ENCODE results near the gene DDIAS. TPM values are rescaled to one million over a fixed set of nuclear protein-coding genes. Genes with fewer than 3 reads are reported as not detected.
A peak's percentile ranks its signal among the peaks of the same experiment; 100 is the strongest.

Gene DDIAS
- total and polyA plus RNA-seq, 10 of the 15 experiments (the other 5 are each of a cell fraction or from before 2014, with no cell fraction given): 6.9 to 27.8 (median 12.9) TPM

- no peaks in the 10 kb centered on the region for H3K36me3 ChIP-seq (ENCODE audit: control insufficient read depth in 2 of 2, insufficient read depth in 2 of 2, low read length in 1 of 2)
- H3K79me2 ChIP-seq (ENCODE audit: control insufficient read depth, insufficient read depth, low read length): no peaks in the 10 kb centered on the region; the same call in 1 of the 2 replicates
- BruUV-seq (replicated peaks): no TSS peak
- CTCF ChIA-PET: interaction anchor here (1.5 to 7.7 kb wide), 3 partner anchors 25 to 924 kb away, joined by 3 to 46 read pairs (median 7); no protein-coding TSS in a partner anchor
- DNase-seq (ENCODE audit: low read depth, low spot score) (no peak), ATAC-seq (no peak), FAIRE-seq (peak; percentile 75)
- POLR2A ChIA-PET: no interaction called here
- in situ Hi-C loops (cut with MboI) (no loop called here), intact Hi-C loops (cut with micrococcal nuclease; ENCODE audit: unreplicated experiment) (no loop called here)
- H3K9ac ChIP-seq (ENCODE audit: control insufficient read depth, insufficient read depth, low read length): no peak overlapping the region
- H3K27ac ChIP-seq (ENCODE audit: control insufficient read depth, insufficient read depth): no peak overlapping the region
- H4K20me1 ChIP-seq (ENCODE audit: control insufficient read depth, insufficient read depth): no peaks in the 10 kb centered on the region
- H2AFZ ChIP-seq (ENCODE audit: control insufficient read depth, low read depth, low read length): no peak overlapping the region
- TF ChIP-seq SPI1 (IDR thresholded peaks at IDR 0.05; ENCODE audit: borderline replicate concordance, insufficient read depth, low read depth, low read length) (no peak), ZNF207 (IDR thresholded peaks at IDR 0.05; ENCODE audit: borderline replicate concordance) (no peak), MAX (IDR thresholded peaks at IDR 0.05; ENCODE audit: low read depth, low read length) (no peak), KLF5 (IDR thresholded peaks at IDR 0.05; ENCODE audit: partially characterized antibody) (no peak)
- RAD21 ChIA-PET (ENCODE audit: unreplicated experiment): interaction anchor here (0.7 to 1.3 kb wide), 6 partner anchors 8 to 29 kb away, joined by 3 to 4 read pairs (median 3); partner anchors contain the start of genes DDIAS and PRCP
- H3K27me3 ChIP-seq (replicated peaks in 1 of 2; ENCODE audit: control insufficient read depth in 2 of 2, insufficient read depth in 2 of 2, low read length in 1 of 2): no peaks in the 10 kb centered on the region
- peaks cover 12% of the 10 kb centered on the region; the same call in 1 of the 2 replicates for H3K4me1 ChIP-seq (ENCODE audit: control insufficient read depth, insufficient read depth, low read length)
- SMC1A ChIA-PET (ENCODE audit: uncharacterized antibody, unreplicated experiment): interaction anchor here (1.4 to 2.8 kb wide), 2 partner anchors 9 to 114 kb away, joined by 3 to 13 read pairs; no protein-coding TSS in a partner anchor
- H3K9me3 ChIP-seq (replicated peaks; ENCODE audit: control insufficient read depth, insufficient read depth, low read length): peaks cover 3% of the 10 kb centered on the region; the same call in 1 of the 3 replicates
- H3K4me2 ChIP-seq (ENCODE audit: control insufficient read depth, insufficient read depth): no peak overlapping the region
- no peak overlapping the region for H3K4me3 ChIP-seq
- 66% methylated on average over 2 of the region's 2 CpGs for WGBS (ENCODE audit: insufficient coverage, insufficient replicate concordance, low lambda C conversion rate, missing lambda C conversion rate)
These were observed 8.8 kb upstream of the DDIAS start for GRCh38 chr11:82892611-82893169.

- BruUV-seq (replicated peaks): no TSS peak
These were observed 6.0 kb upstream of the DDIAS start for GRCh38 chr11:82895437-82896091.

More at GRCh38 chr11:82895437-82896091, 6.0 kb upstream of the DDIAS start:
- DNase-seq (ENCODE audit: low read depth, low spot score) (peak; percentile 42), FAIRE-seq (peak; percentile 65), ATAC-seq (peak; percentile 34)
- Histone ChIP-seq H3K4me1 (ENCODE audit: control insufficient read depth, insufficient read depth, low read length) (peaks cover 19% of the 10 kb centered on the region), H4K20me1 (ENCODE audit: control insufficient read depth, insufficient read depth) (no peaks in the 10 kb centered on the region), H3K79me2 (ENCODE audit: control insufficient read depth, insufficient read depth, low read length) (peaks cover 9% of the 10 kb centered on the region), H3K9ac (ENCODE audit: control insufficient read depth, insufficient read depth, low read length) (no peak overlapping the region), H3K36me3 (ENCODE audit: control insufficient read depth in 2 of 2, insufficient read depth in 2 of 2, low read length in 1 of 2) (no peaks in the 10 kb centered on the region), H3K4me3 (peak overlapping the region; percentile 8; the same call in 1 of the 2 replicates), H2AFZ (ENCODE audit: control insufficient read depth, low read depth, low read length) (no peak overlapping the region), H3K27me3 (replicated peaks in 1 of 2; ENCODE audit: control insufficient read depth in 2 of 2, insufficient read depth in 2 of 2, low read length in 1 of 2) (no peaks in the 10 kb centered on the region), H3K4me2 (ENCODE audit: control insufficient read depth, insufficient read depth) (peak overlapping the region; percentile 51), H3K9me3 (replicated peaks; ENCODE audit: control insufficient read depth, insufficient read depth, low read length) (peaks cover 3% of the 10 kb centered on the region; the same call in 1 of the 3 replicates), H3K27ac (ENCODE audit: control insufficient read depth, insufficient read depth) (peak overlapping the region; percentile 13; the same call in 1 of the 2 replicates)
- SMC1A ChIA-PET (ENCODE audit: uncharacterized antibody, unreplicated experiment): interaction anchor here (0.6 to 1.6 kb wide), 11 partner anchors 9 to 222 kb away, joined by 3 to 6 read pairs (median 3); no protein-coding TSS in a partner anchor
- intact Hi-C loops (cut with micrococcal nuclease; ENCODE audit: unreplicated experiment) (no loop called here), in situ Hi-C loops (cut with MboI) (no loop called here)
- CTCF ChIA-PET: interaction anchor here (0.6 to 7.7 kb wide), 4 partner anchors 13 to 354 kb away, joined by 3 to 46 read pairs (median 3); no protein-coding TSS in a partner anchor
- POLR2A ChIA-PET: interaction anchor here (0.6 to 1.8 kb wide), 2 partner anchors 258 to 261 kb away, joined by 3 to 5 read pairs; partner anchors contain the start of gene PCF11
- TF ChIP-seq POLR2AphosphoS2 (IDR thresholded peaks at IDR 0.05; ENCODE audit: low read depth, low read length) (no peak), NBN (IDR thresholded peaks at IDR 0.05) (0 out of 2 replicates have a peak, but pooled peaks have one; percentile 17), E2F4 (IDR thresholded peaks at IDR 0.05; ENCODE audit: low read depth, low read length) (no peak), POU2F2 (IDR thresholded peaks at IDR 0.05; ENCODE audit: borderline replicate concordance, low read depth, low read length) (peak; percentile 83; the same call in 2 of the 3 replicates), CBX5 (IDR thresholded peaks at IDR 0.05; ENCODE audit: low read depth) (peak; percentile 71; the same call in 1 of the 2 replicates), JUNB (IDR thresholded peaks at IDR 0.05) (peak; percentile 71)
- RAD21 ChIA-PET (ENCODE audit: unreplicated experiment): interaction anchor here (0.7 to 1.9 kb wide), 7 partner anchors 9 to 354 kb away, joined by 3 to 8 read pairs (median 3); partner anchors contain the start of gene RAB30
